ENCODE results near the gene TRABD2A.
A peak's percentile ranks its signal among the peaks of the same experiment; 100 is the strongest.
"Not testable (repeated sequence)": the region's sequence is repeated elsewhere in the genome, so short reads cannot be mapped to it uniquely, and the experiment has no call there.

TRABD2A gene, protein sequence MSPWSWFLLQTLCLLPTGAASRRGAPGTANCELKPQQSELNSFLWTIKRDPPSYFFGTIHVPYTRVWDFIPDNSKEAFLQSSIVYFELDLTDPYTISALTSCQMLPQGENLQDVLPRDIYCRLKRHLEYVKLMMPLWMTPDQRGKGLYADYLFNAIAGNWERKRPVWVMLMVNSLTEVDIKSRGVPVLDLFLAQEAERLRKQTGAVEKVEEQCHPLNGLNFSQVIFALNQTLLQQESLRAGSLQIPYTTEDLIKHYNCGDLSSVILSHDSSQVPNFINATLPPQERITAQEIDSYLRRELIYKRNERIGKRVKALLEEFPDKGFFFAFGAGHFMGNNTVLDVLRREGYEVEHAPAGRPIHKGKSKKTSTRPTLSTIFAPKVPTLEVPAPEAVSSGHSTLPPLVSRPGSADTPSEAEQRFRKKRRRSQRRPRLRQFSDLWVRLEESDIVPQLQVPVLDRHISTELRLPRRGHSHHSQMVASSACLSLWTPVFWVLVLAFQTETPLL

DNA sequence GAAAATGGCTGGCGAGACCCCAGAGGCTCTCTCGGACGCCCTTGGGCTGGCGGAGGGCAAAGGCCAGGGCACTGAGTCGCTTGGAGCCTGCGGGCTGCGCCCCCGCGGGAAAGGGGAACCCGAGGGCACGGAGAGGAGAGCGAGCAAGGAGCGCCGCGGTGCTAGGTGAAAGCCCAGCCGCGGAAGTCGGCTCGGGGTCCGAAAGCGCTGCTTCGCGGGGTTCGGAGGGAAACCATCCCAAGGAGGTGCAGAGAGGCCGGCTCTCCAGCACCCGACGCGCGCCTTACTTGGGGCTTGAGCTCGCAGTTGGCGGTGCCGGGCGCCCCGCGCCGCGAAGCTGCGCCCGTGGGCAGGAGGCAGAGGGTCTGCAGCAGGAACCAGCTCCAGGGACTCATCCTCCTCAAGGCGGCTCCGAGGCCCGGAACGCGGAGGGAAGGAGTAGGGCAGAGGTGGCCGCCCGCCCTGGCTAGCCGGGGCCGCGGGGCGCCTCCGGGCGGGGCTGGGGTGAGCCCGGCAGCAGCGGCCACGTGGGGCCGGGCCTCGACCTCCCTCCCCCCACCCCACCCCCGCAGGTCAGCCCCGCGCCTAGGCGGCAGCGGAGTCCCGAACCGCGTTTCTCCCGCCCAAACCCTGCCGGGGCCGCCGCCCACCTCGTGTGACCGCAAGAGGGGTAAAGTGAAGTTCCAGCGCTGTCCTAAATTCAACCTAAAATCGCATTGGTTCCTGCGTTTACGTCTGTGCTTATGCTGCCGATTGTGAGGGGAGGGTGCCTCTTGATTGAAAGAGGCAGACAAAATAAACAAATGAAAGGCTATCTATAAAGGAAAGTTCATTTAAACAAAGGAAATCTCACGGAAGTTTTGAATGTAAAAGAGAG is at the start of gene TRABD2A:
Gene TRABD2A (minus strand): TSS at position 440 of the 877 bp plus-strand sequence. CDS start 45 bp downstream, at position 395.
- peak; percentile 25 for DNase-seq

GRCh38 chr2:84927275-84927627 is 46.4 kb upstream of the TRABD2A start:
- DNase-seq = no peak

DNA sequence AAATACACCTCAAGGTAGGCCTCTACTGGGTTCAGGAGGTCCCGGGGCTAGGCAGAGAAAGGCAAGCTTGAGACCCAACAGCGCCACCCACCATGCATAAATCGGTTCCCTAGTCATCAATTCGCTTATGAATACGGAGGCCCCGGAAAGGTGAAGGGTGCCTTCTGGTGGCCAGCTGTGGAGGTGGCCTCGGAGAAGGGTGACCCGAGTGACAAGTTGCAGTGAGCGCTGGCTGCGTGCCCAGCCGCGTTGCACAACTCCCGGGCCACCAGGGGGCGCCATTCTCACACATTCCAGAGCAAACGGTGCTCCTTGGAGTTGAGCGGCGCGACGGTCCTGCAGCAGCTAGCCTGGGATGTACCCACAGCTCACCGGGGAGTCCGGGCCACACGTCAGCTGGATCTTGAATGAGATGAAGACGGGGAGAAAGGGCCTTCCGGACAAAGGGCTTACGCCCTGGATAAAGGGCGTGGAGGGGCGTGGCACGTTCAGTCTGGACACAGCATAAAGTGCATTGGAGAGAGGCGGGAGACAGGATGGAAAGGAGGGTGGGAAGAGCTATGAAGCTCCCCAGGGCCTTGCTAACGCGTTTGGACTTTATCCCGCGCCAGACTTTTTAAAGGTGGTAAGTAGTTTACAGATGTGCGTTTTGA is 45.0 kb upstream of the TRABD2A start:
- peak; percentile 96 for DNase-seq

GRCh38 chr2:84925336-84925723 is 44.4 kb upstream of the TRABD2A start:
- DNase-seq = no peak

GRCh38 chr2:84924173-84925106 is 43.6 kb upstream of the TRABD2A start:
- DNase-seq = peak; percentile 81

GRCh38 chr2:84923009-84923408 is 42.1 kb upstream of the TRABD2A start:
- no peak for DNase-seq

DNA sequence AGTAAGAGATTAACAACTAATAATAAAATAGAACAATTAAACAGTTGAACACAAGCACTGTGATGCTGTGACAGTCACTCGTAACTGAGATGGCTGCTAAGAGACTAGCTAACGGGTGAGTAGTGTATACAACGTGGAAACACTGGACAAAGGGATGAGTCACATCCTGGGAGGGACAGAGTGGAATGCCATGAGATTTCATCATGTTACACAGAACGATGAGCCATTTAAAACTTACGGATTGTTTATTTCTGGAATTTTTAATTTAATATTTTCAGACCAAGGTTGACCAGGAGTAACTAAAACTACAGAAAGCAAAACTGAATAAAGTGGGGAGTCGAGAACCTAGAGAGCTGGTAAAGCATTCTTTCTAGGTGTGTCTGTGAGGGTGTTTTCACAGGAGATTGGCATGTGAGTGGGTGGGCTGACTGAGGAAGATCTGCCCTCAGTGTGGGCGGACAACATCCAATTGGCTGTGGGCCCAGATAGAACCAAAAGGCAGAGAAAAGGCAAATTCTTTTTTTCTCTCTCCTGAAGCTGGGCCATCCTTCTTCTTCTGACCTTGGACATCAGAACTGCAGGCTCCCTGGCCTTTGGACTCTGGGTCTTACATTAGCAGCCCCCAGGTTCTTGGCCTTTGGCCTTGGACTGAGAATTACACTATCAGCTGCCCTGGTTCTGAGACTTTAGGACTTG is 39.1 kb upstream of the TRABD2A start:
- peak; percentile 56 for DNase-seq

- no peak for DNase-seq
Observed at GRCh38 chr2:84918430-84918829, 37.5 kb upstream of the TRABD2A start.

DNA sequence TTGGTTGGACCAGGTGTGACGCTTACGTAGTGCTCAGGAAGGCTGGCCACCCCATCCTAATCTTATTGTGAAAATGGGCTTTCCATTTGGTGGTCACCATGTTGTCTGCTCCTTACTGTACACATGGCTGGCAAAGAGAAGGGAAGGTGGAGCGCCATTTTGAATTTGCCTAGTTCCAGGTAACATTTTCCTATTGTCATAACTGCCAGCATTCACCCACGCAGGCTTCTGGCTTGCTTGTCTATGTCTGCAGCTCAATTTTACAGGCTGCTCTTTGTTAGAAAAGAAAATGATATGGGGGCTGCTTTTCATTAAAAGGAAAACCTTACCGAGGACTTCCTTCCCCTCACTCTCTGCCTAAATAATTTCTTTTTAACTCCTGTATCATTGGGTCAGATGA is 36.9 kb upstream of the TRABD2A start:
- not testable (repeated sequence) for DNase-seq

GRCh38 chr2:84915675-84916074 is 34.8 kb upstream of the TRABD2A start:
- not testable (repeated sequence) for DNase-seq

- no peak for DNase-seq
Observed at GRCh38 chr2:84914334-84914733, 33.5 kb upstream of the TRABD2A start.

DNA sequence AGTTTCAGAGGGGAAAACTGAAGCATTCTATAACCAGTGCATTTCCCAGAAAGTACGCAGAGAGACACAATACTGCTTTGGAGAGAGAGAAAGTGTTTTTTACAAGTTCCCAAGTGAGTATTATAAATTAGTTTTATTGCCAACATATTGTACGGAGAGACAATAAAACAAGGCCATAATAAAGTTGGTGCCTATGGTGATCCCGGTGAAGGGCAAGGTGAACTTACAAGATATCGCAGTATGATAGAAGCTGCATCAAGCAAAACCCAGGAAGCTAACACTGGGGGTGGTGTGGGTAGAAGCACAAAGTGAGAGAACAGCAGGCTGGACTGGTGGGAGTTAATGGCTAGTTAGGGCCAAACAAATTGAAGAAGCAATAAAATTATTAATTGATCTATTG is 32.1 kb upstream of the TRABD2A start:
- no peak for DNase-seq

GRCh38 chr2:84911135-84911678 is 30.3 kb upstream of the TRABD2A start:
- no peak for DNase-seq

DNA sequence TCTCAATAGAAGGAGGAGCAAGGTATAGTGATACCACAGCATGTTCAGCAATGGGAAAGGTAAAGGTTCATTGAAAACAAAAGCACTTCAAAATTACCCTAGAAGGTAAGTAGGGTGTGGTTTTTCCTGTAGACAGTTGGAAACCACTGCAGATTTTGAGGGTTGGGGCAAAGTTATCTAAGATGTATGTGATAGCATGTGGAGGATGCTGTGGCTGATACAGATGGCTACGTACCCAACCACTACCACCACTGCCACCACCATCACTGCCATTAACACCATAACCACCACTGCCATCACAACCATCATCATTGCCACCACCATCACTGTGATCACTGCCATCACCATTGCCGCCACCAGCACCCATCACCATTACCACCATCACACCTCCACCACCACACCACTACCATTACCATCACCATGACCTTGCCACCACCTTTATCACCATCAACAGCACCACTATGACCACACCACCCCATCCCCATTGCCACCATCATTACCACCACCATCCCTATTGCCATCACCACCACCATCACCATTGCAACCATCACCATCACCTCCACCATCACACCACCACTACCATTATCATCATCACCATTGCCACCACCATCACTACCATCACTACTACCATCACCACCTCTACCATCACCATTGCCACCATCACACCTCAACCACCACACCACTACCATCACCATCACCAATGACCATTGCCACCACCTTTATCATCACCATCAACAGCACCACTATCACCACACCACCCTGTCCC is 28.2 kb upstream of the TRABD2A start:
- DNase-seq = no peak

GRCh38 chr2:84906900-84907714 is 26.2 kb upstream of the TRABD2A start:
- DNase-seq = peak; percentile 71

DNA sequence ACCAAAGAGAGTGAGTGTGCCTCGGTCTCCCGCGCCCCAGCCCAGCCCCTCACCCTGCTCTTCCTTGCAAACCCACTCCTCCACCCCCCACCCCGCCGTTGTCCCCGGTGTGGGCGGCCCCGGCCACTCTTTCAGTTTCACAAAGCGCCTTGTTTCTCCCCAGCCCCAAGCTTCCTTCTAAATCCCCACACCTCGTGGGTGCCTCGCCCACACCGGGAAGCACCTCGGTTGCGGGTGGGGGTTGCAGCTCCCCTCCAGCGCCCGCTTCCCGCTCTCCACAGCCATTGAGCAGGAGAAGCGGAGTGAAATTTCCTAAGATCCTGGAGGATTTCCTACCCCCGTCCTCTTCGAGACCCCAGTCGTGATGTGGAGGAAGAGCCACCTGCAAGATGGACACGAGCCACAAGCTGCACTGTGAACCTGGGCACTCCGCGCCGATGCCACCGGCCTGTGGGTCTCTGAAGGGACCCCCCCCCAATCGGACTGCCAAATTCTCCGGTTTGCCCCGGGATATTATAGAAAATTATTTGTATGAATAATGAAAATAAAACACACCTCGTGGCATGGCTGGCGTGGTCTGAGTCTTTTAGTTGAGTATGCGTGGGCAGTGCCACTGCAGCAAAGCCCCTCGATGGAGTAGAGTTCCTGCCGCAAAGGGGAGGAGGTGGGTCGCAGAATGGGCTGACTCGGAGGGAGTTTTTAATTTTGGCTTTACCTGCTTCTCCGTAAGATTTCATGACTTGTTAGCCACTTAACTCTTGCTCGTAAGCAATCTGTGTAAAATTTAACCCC is 25.4 kb upstream of the TRABD2A start:
- DNase-seq = no peak

GRCh38 chr2:84905181-84906107 is 24.6 kb upstream of the TRABD2A start, which contains the start of gene TMSB10:
Gene TMSB10, plus strand, starts transcription at chr2:84905656.
- DNase-seq = peak; percentile 77
